PC-9 (cell line): ENCODE results near the gene SHH. TPM values are rescaled to one million over a fixed set of nuclear protein-coding genes. Genes with fewer than 3 reads are reported as not detected.

Experiments
- BruUV-seq: library from RNA; stranded (reverse); fragments of 400-500 nt; replicated peaks from 2 replicates; lab custom pipeline; 2021; lab: Mats Ljungman, UMichigan
- CTCF ChIA-PET: fragments of 300-600 bp; sonication (Branson Sonifier 250); formaldehyde crosslinking; loops from one replicate; lab custom pipeline; 2022; ENCODE audit warnings: antibody characterized with exemption; lab: Charles Lee
- POLR2A ChIA-PET: fragments of 300-600 bp; sonication (Branson Sonifier 250); formaldehyde crosslinking; loops from one replicate; lab custom pipeline; 2022; ENCODE audit warnings: antibody characterized with exemption; ENCODE audit not compliant: unreplicated experiment; lab: Charles Lee
- DNase-seq, 2 experiments: peaks; one replicate each; pipeline versions ENCODE4 v3.0.0 to v3.0.0-alpha.2; 2015 to 2022; ENCODE audit warnings: mixed read lengths in 1 of 2
- H2AFZ ChIP-seq: fragments of 200-600 bp; sonication (generic); 2 replicates; pipeline ENCODE4 v1.8.1; 2017; ENCODE audit warnings: antibody characterized with exemption
- H3F3A ChIP-seq: fragments of 200-600 bp; sonication (generic); 2 replicates; pipeline ENCODE4 v1.8.1; 2017; ENCODE audit warnings: antibody characterized with exemption, mild to moderate bottlenecking, low read depth; ENCODE audit not compliant: insufficient read depth
- H3K27ac ChIP-seq: fragments of 200-600 bp; sonication (generic); 2 replicates; pipeline ENCODE4 v1.6.1; 2016; ENCODE audit warnings: mixed run types
- H3K27me3 ChIP-seq: fragments of 200-600 bp; sonication (generic); 2 replicates; pipeline ENCODE4 v1.6.1; 2016; ENCODE audit warnings: low read depth, mixed run types; ENCODE audit not compliant: insufficient read depth
- H3K36me3 ChIP-seq: fragments of 200-600 bp; sonication (generic); 2 replicates; pipeline ENCODE4 v1.6.1; 2016; ENCODE audit warnings: low read depth, mixed run types
- H3K4me1 ChIP-seq: fragments of 200-600 bp; sonication (generic); replicated peaks from 2 replicates; pipeline ENCODE4 v1.6.1; 2016; ENCODE audit warnings: mixed run types; ENCODE audit not compliant: insufficient read depth
- H3K4me2 ChIP-seq: fragments of 200-600 bp; sonication (generic); 2 replicates; pipeline ENCODE4 v1.6.1; 2017; ENCODE audit warnings: mixed run types
- H3K4me3 ChIP-seq: fragments of 200-600 bp; sonication (generic); 2 replicates; pipeline ENCODE4 v1.6.1; 2016; ENCODE audit warnings: mixed run types
- H3K79me2 ChIP-seq: fragments of 200-600 bp; sonication (generic); 2 replicates; pipeline ENCODE4 v1.6.1; 2017; ENCODE audit warnings: low read depth, mixed run types
- H3K9me2 ChIP-seq: fragments of 200-600 bp; sonication (generic); 2 replicates; pipeline ENCODE4 v1.8.1; 2017; ENCODE audit warnings: mild to moderate bottlenecking; ENCODE audit not compliant: insufficient read depth
- H3K9me3 ChIP-seq: fragments of 200-600 bp; sonication (generic); 2 replicates; pipeline ENCODE4 v1.8.1; 2016; ENCODE audit warnings: low read depth; ENCODE audit not compliant: insufficient read depth
- H4K20me1 ChIP-seq: fragments of 200-600 bp; sonication (generic); 2 replicates; pipeline ENCODE4 v1.8.1; 2017; ENCODE audit not compliant: insufficient read depth
- EZH2 ChIP-seq: fragments of 200-600 bp; sonication (generic); IDR thresholded peaks from 2 replicates; pipeline ENCODE4 v1.8.0; 2017; ENCODE audit warnings: antibody characterized with exemption, low read depth
- intact Hi-C: fragments of 100-400 bp; cut with micrococcal nuclease; formaldehyde crosslinking; loops from one replicate; pipeline ENCODE4 v1.10.0; 2022; ENCODE audit not compliant: unreplicated experiment
- total RNA-seq: library from RNA; stranded (reverse); gene quantifications from 2 replicates; pipeline ENCODE4 v1.2.3, GENCODE V29; 2021
- TF ChIP-seq, protein P1 (sequence below): fragments of 200-600 bp; sonication (generic); conservative IDR thresholded peaks from 2 replicates; pipeline ENCODE4 v1.6.1; 2017; ENCODE audit warnings: mixed run types, antibody characterized with exemption, mild to moderate bottlenecking, moderate library complexity

The SHH gene
- total RNA-seq, 1 experiment from 2014 or later = not detected

- H4K20me1 ChIP-seq = no peaks in the 10 kb centered on the region; the same call in none of the 2 replicates
- no peak overlapping the region for H3K27ac ChIP-seq
- no TSS peak for BruUV-seq
- no peaks in the 10 kb centered on the region for H3K36me3 ChIP-seq
- no peaks in the 10 kb centered on the region for H3K4me1 ChIP-seq
- H3K4me2 ChIP-seq = no peak overlapping the region
- H3K4me3 ChIP-seq = no peak overlapping the region
- H2AFZ ChIP-seq = no peak overlapping the region
- intact Hi-C loops = no loop called here
- no peaks in the 10 kb centered on the region for H3K9me2 ChIP-seq
- H3K9me3 ChIP-seq = no peaks in the 10 kb centered on the region
- TF ChIP-seq, protein P1, sequence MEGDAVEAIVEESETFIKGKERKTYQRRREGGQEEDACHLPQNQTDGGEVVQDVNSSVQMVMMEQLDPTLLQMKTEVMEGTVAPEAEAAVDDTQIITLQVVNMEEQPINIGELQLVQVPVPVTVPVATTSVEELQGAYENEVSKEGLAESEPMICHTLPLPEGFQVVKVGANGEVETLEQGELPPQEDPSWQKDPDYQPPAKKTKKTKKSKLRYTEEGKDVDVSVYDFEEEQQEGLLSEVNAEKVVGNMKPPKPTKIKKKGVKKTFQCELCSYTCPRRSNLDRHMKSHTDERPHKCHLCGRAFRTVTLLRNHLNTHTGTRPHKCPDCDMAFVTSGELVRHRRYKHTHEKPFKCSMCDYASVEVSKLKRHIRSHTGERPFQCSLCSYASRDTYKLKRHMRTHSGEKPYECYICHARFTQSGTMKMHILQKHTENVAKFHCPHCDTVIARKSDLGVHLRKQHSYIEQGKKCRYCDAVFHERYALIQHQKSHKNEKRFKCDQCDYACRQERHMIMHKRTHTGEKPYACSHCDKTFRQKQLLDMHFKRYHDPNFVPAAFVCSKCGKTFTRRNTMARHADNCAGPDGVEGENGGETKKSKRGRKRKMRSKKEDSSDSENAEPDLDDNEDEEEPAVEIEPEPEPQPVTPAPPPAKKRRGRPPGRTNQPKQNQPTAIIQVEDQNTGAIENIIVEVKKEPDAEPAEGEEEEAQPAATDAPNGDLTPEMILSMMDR = no peak
- TF ChIP-seq EZH2 = no peak
- no peaks in the 10 kb centered on the region for H3K27me3 ChIP-seq
- no peaks in the 10 kb centered on the region for H3K79me2 ChIP-seq
- CTCF ChIA-PET = no interaction called here
- H3F3A ChIP-seq = peaks cover 8% of the 10 kb centered on the region; the same call in 1 of the 2 replicates
- POLR2A ChIA-PET = no interaction called here
- DNase-seq = no peak
Measured at GRCh38 chr7:155782466-155782865, 29.8 kb downstream of the SHH start.

GRCh38 chr7:155781433-155781832, 30.8 kb downstream of the SHH start:
- Histone ChIP-seq H3K79me2 (no peaks in the 10 kb centered on the region), H3K27me3 (no peaks in the 10 kb centered on the region), H4K20me1 (no peaks in the 10 kb centered on the region; the same call in none of the 2 replicates), H3F3A (peaks cover 8% of the 10 kb centered on the region; the same call in 1 of the 2 replicates), H3K4me1 (no peaks in the 10 kb centered on the region), H3K36me3 (peaks cover 4% of the 10 kb centered on the region; the same call in 1 of the 2 replicates), H3K9me2 (no peaks in the 10 kb centered on the region), H3K4me2 (no peak overlapping the region), H3K4me3 (no peak overlapping the region), H3K9me3 (no peaks in the 10 kb centered on the region), H2AFZ (no peak overlapping the region), H3K27ac (no peak overlapping the region)
- no peak for DNase-seq
- POLR2A ChIA-PET = no interaction called here
- BruUV-seq = no TSS peak
- CTCF ChIA-PET = interaction anchor here (0.7 kb wide), 1 partner anchor 225 kb away, joined by 3 read pairs; no protein-coding TSS in a partner anchor
- intact Hi-C loops = no loop called here
- TF ChIP-seq, protein P1 = no peak
- TF ChIP-seq EZH2 = no peak

DNA sequence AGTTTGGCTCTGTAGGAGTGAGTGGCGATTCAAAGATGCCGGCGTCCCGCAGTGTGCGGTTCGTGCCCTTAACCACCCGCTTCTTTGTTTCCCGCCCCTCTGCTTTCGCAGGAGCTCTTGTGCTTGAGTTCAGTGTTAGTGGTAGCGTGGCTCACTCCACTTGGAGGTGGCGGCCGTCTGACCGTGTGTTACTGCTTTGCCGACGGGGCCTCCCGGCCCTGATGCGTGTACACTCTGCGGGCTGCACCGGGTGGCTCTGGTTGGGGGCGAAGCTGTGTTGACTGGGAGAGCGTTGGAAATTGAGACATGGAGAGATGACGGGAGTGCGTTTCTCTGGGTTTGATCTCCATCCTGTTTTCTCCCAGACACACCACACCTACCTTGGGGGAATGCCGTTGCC, 31.4 kb downstream of the SHH start:
- no peak for DNase-seq
- no peak overlapping the region for H3K4me2 ChIP-seq
- no TSS peak for BruUV-seq
- H3K27ac ChIP-seq = no peak overlapping the region
- H3K79me2 ChIP-seq = no peaks in the 10 kb centered on the region
- H3K9me3 ChIP-seq = no peaks in the 10 kb centered on the region
- H3K9me2 ChIP-seq = no peaks in the 10 kb centered on the region
- H2AFZ ChIP-seq = no peak overlapping the region
- CTCF ChIA-PET = interaction anchor here (0.7 kb wide), 1 partner anchor 224 kb away, joined by 3 read pairs; no protein-coding TSS in a partner anchor
- H3K4me3 ChIP-seq = no peak overlapping the region
- H4K20me1 ChIP-seq = no peaks in the 10 kb centered on the region; the same call in none of the 2 replicates
- peaks cover 4% of the 10 kb centered on the region; the same call in 1 of the 2 replicates for H3F3A ChIP-seq
- TF ChIP-seq, protein P1 = no peak
- TF ChIP-seq EZH2 = no peak
- H3K4me1 ChIP-seq = no peaks in the 10 kb centered on the region
- peaks cover 8% of the 10 kb centered on the region; the same call in 1 of the 2 replicates for H3K36me3 ChIP-seq
- intact Hi-C loops = no loop called here
- POLR2A ChIA-PET = no interaction called here
- H3K27me3 ChIP-seq = no peaks in the 10 kb centered on the region
